ENCODE data around the gene ACTR3. TPM values are rescaled to one million over a fixed set of nuclear protein-coding genes. Genes with fewer than 3 reads are reported as not detected.
"Not testable (repeated sequence)": the region's sequence is repeated elsewhere in the genome, so short reads cannot be mapped to it uniquely, and the experiment has no call there.

The ACTR3 gene
- total RNA-seq, 1 donor from 2014 or later = 495 TPM

DNA sequence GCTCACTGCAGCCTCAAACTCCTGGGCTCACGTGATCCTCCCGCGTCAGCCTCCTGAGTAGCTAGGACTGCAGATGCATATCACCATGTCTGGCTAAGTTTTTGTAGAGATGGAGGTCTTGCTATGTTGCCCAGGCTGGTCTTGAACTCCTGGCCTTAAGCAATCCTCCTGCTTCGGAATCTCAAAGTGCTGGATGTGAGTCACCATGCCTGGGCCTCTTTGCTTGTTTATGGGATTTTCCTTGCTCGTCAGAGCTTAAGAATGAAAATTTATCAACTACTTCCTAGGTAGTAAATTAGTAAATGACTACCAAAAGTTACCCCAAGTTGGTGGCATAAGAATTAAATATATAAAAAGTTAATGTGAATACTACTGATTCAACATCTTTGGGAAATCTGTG, 51.0 kb downstream of the ACTR3 start:
- no peak overlapping the region for H3K9ac ChIP-seq (ENCODE audit: low read length)
- Mint-ChIP-seq H3K27ac (ENCODE audit: unreplicated experiment) (no peak overlapping the region), H3K27me3 (ENCODE audit: low read depth, unreplicated experiment) (no peaks in the 10 kb centered on the region), H3K4me1 (ENCODE audit: low read depth, unreplicated experiment) (peaks cover 1% of the 10 kb centered on the region), H3K4me3 (ENCODE audit: unreplicated experiment) (no peak overlapping the region), H3K36me3 (ENCODE audit: low read depth, unreplicated experiment) (peaks cover 19% of the 10 kb centered on the region), H3K9me3 (ENCODE audit: unreplicated experiment) (no peaks in the 10 kb centered on the region)
- no peak for TF ChIP-seq EZH2 (IDR thresholded peaks at IDR 0.05; ENCODE audit: insufficient read depth, low read length)
- TF ChIP-seq, protein P1, sequence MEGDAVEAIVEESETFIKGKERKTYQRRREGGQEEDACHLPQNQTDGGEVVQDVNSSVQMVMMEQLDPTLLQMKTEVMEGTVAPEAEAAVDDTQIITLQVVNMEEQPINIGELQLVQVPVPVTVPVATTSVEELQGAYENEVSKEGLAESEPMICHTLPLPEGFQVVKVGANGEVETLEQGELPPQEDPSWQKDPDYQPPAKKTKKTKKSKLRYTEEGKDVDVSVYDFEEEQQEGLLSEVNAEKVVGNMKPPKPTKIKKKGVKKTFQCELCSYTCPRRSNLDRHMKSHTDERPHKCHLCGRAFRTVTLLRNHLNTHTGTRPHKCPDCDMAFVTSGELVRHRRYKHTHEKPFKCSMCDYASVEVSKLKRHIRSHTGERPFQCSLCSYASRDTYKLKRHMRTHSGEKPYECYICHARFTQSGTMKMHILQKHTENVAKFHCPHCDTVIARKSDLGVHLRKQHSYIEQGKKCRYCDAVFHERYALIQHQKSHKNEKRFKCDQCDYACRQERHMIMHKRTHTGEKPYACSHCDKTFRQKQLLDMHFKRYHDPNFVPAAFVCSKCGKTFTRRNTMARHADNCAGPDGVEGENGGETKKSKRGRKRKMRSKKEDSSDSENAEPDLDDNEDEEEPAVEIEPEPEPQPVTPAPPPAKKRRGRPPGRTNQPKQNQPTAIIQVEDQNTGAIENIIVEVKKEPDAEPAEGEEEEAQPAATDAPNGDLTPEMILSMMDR (IDR thresholded peaks at IDR 0.05; ENCODE audit: insufficient read depth, low read depth, low read length) = no peak
- H3K4me1 ChIP-seq (ENCODE audit: insufficient read depth, low read length) = no peaks in the 10 kb centered on the region
- no peak overlapping the region for H3K27ac ChIP-seq (ENCODE audit: low read depth, low read length)
- no peak overlapping the region for H3K4me3 ChIP-seq (ENCODE audit: insufficient read depth, low read depth, low read length)
- H3K9me3 ChIP-seq (ENCODE audit: insufficient read depth, low read depth, low read length) = no peaks in the 10 kb centered on the region
- peaks cover 48% of the 10 kb centered on the region for H3K36me3 ChIP-seq (ENCODE audit: insufficient read depth, low read length)
- no peaks in the 10 kb centered on the region for H3K27me3 ChIP-seq (ENCODE audit: insufficient read depth, low read length)
- H3K4me2 ChIP-seq (ENCODE audit: low read length) = no peak overlapping the region
- H4K20me1 ChIP-seq (ENCODE audit: insufficient read depth, low read length) = peaks cover 60% of the 10 kb centered on the region
- H3K79me2 ChIP-seq (ENCODE audit: insufficient read depth, low read length) = peaks cover 79% of the 10 kb centered on the region
- H2AFZ ChIP-seq (ENCODE audit: low read depth, low read length) = no peak overlapping the region
- no peak for DNase-seq (ENCODE audit: low read depth)
- FAIRE-seq = no peak

DNA sequence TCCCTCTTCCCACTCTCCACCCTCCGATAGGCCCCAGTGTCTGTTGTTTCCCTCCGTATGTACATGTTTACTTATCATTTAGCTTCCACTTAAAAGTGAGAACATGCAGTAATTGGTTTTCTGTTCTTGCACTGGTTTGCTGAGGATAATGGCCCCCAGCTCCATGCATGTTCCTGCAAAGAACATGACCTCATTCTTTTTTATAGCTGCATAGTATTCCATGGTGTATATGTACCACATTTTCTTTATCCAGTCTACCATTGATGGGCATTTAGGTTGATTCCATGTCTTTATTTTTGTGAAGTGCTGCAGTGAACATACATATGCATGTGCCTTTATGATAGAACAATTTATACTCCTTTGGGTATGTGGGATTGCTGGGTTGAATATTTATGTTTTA, 55.9 kb downstream of the ACTR3 start:
- not testable (repeated sequence) for H2AFZ ChIP-seq (ENCODE audit: low read depth, low read length); H3K4me1 Mint-ChIP-seq (ENCODE audit: low read depth, unreplicated experiment); H3K27ac ChIP-seq (ENCODE audit: low read depth, low read length); H3K4me1 ChIP-seq (ENCODE audit: insufficient read depth, low read length); H3K27ac Mint-ChIP-seq (ENCODE audit: unreplicated experiment); H3K4me3 Mint-ChIP-seq (ENCODE audit: unreplicated experiment); H3K27me3 Mint-ChIP-seq (ENCODE audit: low read depth, unreplicated experiment); H3K9me3 Mint-ChIP-seq (ENCODE audit: unreplicated experiment); H3K9ac ChIP-seq (ENCODE audit: low read length); FAIRE-seq; H3K4me2 ChIP-seq (ENCODE audit: low read length); H3K4me3 ChIP-seq (ENCODE audit: insufficient read depth, low read depth, low read length); H3K9me3 ChIP-seq (ENCODE audit: insufficient read depth, low read depth, low read length); DNase-seq (ENCODE audit: low read depth); H3K27me3 ChIP-seq (ENCODE audit: insufficient read depth, low read length)
- peaks cover 65% of the 10 kb centered on the region for H4K20me1 ChIP-seq (ENCODE audit: insufficient read depth, low read length)
- peaks cover 85% of the 10 kb centered on the region for H3K79me2 ChIP-seq (ENCODE audit: insufficient read depth, low read length)
- peaks cover 67% of the 10 kb centered on the region for H3K36me3 ChIP-seq (ENCODE audit: insufficient read depth, low read length)
- H3K36me3 Mint-ChIP-seq (ENCODE audit: low read depth, unreplicated experiment) = peaks cover 16% of the 10 kb centered on the region

DNA sequence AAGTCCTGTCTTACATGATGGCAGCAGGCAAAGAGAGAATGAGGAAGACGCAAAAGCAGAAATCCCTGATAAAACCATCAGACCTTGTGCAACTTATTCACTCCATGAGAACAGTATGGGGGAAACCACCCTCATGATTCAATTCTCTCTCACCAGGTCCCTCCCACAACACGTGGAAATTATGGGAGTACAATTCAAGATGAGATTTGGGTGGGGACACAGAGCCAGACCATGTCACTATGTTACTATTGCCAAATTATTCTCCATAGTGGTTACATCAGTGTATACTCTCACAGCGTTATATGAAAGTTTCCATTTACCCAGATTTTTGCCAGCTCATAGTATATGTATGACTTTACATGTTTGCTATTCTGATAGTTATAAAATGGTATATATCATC, 61.0 kb downstream of the ACTR3 start:
- H3K27ac ChIP-seq (ENCODE audit: low read depth, low read length); H3K4me3 Mint-ChIP-seq (ENCODE audit: unreplicated experiment); H3K4me2 ChIP-seq (ENCODE audit: low read length); H3K9ac ChIP-seq (ENCODE audit: low read length); FAIRE-seq; H3K4me3 ChIP-seq (ENCODE audit: insufficient read depth, low read depth, low read length); H3K9me3 ChIP-seq (ENCODE audit: insufficient read depth, low read depth, low read length); H3K4me1 Mint-ChIP-seq (ENCODE audit: low read depth, unreplicated experiment); H2AFZ ChIP-seq (ENCODE audit: low read depth, low read length); H3K4me1 ChIP-seq (ENCODE audit: insufficient read depth, low read length); H3K9me3 Mint-ChIP-seq (ENCODE audit: unreplicated experiment); DNase-seq (ENCODE audit: low read depth); H3K27me3 ChIP-seq (ENCODE audit: insufficient read depth, low read length); H3K27me3 Mint-ChIP-seq (ENCODE audit: low read depth, unreplicated experiment): not testable (repeated sequence)
- peaks cover 79% of the 10 kb centered on the region for H3K36me3 ChIP-seq (ENCODE audit: insufficient read depth, low read length)
- Mint-ChIP-seq H3K27ac (ENCODE audit: unreplicated experiment) (peak overlapping the region; percentile 34), H3K36me3 (ENCODE audit: low read depth, unreplicated experiment) (peaks cover 24% of the 10 kb centered on the region)
- peaks cover 84% of the 10 kb centered on the region for H3K79me2 ChIP-seq (ENCODE audit: insufficient read depth, low read length)
- peaks cover 74% of the 10 kb centered on the region for H4K20me1 ChIP-seq (ENCODE audit: insufficient read depth, low read length)

DNA sequence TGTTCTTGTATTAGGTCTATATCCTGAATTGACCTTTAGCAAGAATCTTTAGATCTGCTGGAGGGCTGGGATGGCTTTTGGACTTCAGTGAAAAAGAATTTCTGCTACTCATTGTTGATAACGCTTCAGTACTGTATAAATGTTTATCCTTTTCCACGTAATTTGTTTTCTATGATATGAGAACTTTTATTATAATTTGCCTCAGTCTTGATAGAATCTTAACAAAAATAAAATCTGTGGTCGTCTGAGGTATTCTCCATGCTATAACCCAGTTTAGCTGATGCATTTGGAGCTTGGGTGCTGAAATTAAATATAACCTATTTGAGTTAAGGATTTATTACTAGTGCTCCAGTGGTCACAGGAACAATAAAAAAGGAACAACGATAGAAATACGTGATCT, 71.1 kb downstream of the ACTR3 start:
- Histone ChIP-seq H3K4me1 (ENCODE audit: insufficient read depth, low read length) (peaks cover 11% of the 10 kb centered on the region), H3K9ac (ENCODE audit: low read length) (no peak overlapping the region), H3K79me2 (ENCODE audit: insufficient read depth, low read length) (peaks cover 42% of the 10 kb centered on the region), H3K4me3 (ENCODE audit: insufficient read depth, low read depth, low read length) (no peak overlapping the region), H3K36me3 (ENCODE audit: insufficient read depth, low read length) (peaks cover 34% of the 10 kb centered on the region), H2AFZ (ENCODE audit: low read depth, low read length) (no peak overlapping the region), H3K27ac (ENCODE audit: low read depth, low read length) (no peak overlapping the region), H4K20me1 (ENCODE audit: insufficient read depth, low read length) (peaks cover 66% of the 10 kb centered on the region), H3K27me3 (ENCODE audit: insufficient read depth, low read length) (no peaks in the 10 kb centered on the region), H3K4me2 (ENCODE audit: low read length) (no peak overlapping the region), H3K9me3 (ENCODE audit: insufficient read depth, low read depth, low read length) (no peaks in the 10 kb centered on the region)
- no peaks in the 10 kb centered on the region for H3K9me3 Mint-ChIP-seq (ENCODE audit: unreplicated experiment)
- peak overlapping the region; percentile 37 for H3K27ac Mint-ChIP-seq (ENCODE audit: unreplicated experiment)
- DNase-seq (ENCODE audit: low read depth) (no peak), FAIRE-seq (no peak)
- H3K36me3 Mint-ChIP-seq (ENCODE audit: low read depth, unreplicated experiment) = peaks cover 8% of the 10 kb centered on the region
- TF ChIP-seq, protein P1 (IDR thresholded peaks at IDR 0.05; ENCODE audit: insufficient read depth, low read depth, low read length) = no peak
- TF ChIP-seq EZH2 (IDR thresholded peaks at IDR 0.05; ENCODE audit: insufficient read depth, low read length) = no peak
- peaks cover 33% of the 10 kb centered on the region for H3K4me1 Mint-ChIP-seq (ENCODE audit: low read depth, unreplicated experiment)
- H3K27me3 Mint-ChIP-seq (ENCODE audit: low read depth, unreplicated experiment) = no peaks in the 10 kb centered on the region
- H3K4me3 Mint-ChIP-seq (ENCODE audit: unreplicated experiment) = no peak overlapping the region
